ENCODE data around the gene KNSTRN. TPM values are rescaled to one million over a fixed set of nuclear protein-coding genes. Genes with fewer than 3 reads are reported as not detected.

The KNSTRN gene
- total RNA-seq, 5 donors from 2014 or later (not counting 1 experiment from before 2014, with no cell fraction given), result 3.8 to 8.0 (median 6.2) TPM

GRCh38 chr15:40420793-40421192, 38.3 kb downstream of the KNSTRN start:
- H3K4me3 Mint-ChIP-seq, result no peak overlapping the region
- Histone ChIP-seq H3K4me3 (ENCODE audit: control insufficient read depth in 1 of 2, extremely low read depth in 1 of 2, low read length in 1 of 2) (no peak overlapping the region), H3K27ac (ENCODE audit: low read length) (no peak overlapping the region), H3K36me3 (ENCODE audit: control insufficient read depth in 2 of 2, extremely low read depth in 1 of 2, insufficient read depth in 1 of 2, low read length in 1 of 2) (peaks cover 10 to 14% of the 10 kb centered on the region in 2 donors), H3K9me3 (no peaks in the 10 kb centered on the region), H3K27me3 (replicated peaks in 1 of 2; ENCODE audit: control insufficient read depth in 2 of 2, extremely low read depth in 1 of 2, insufficient read depth in 2 of 2, low read length in 1 of 2) (peaks cover 0 to 2% of the 10 kb centered on the region in 2 experiments), H3K4me1 (ENCODE audit: control insufficient read depth in 1 of 2, extremely low read depth in 1 of 2, insufficient read depth in 2 of 2, low read length in 2 of 2) (peaks cover 0 to 7% of the 10 kb centered on the region in 2 experiments)
- ChIA-PET POLR2A (no interaction called here), CTCF (interaction anchor here (0.8 to 2.5 kb wide), 4 partner anchors 77 to 203 kb away, joined by 3 to 7 read pairs (median 4); partner anchors contain the start of gene PLCB2 (in 1 of the 2))
- no peak for DNase-seq
- H3K36me3 Mint-ChIP-seq, result peaks cover 12% of the 10 kb centered on the region
- no peak for ATAC-seq (replicated peaks in 1 of 4)
- no peaks in the 10 kb centered on the region for H3K9me3 Mint-ChIP-seq
- no peak overlapping the region for H3K27ac Mint-ChIP-seq
- no peaks in the 10 kb centered on the region for H3K27me3 Mint-ChIP-seq
- peaks cover 0 to 5% (median 5%) of the 10 kb centered on the region in 3 donors for H3K4me1 Mint-ChIP-seq
- WGBS (ENCODE audit: insufficient coverage), result 83% methylated on average over 2 of the region's 3 CpGs

GRCh38 chr15:40421246-40422157, 39.0 kb downstream of the KNSTRN start:
- Histone ChIP-seq H3K9me3 (no peaks in the 10 kb centered on the region), H3K4me3 (ENCODE audit: control insufficient read depth in 1 of 2, extremely low read depth in 1 of 2, low read length in 1 of 2) (no peak overlapping the region), H3K36me3 (ENCODE audit: control insufficient read depth in 2 of 2, extremely low read depth in 1 of 2, insufficient read depth in 1 of 2, low read length in 1 of 2) (peaks cover 9 to 10% of the 10 kb centered on the region in 2 donors), H3K27me3 (replicated peaks in 1 of 2; ENCODE audit: control insufficient read depth in 2 of 2, extremely low read depth in 1 of 2, insufficient read depth in 2 of 2, low read length in 1 of 2) (peaks cover 0 to 3% of the 10 kb centered on the region in 2 experiments), H3K27ac (ENCODE audit: low read length) (no peak overlapping the region), H3K4me1 (ENCODE audit: control insufficient read depth in 1 of 2, extremely low read depth in 1 of 2, insufficient read depth in 2 of 2, low read length in 2 of 2) (peaks cover 0 to 7% of the 10 kb centered on the region in 2 experiments)
- H3K36me3 Mint-ChIP-seq, result peaks cover 11% of the 10 kb centered on the region
- ChIA-PET CTCF (interaction anchor here (0.6 to 2.7 kb wide), 11 partner anchors 9 to 204 kb away, joined by 3 to 14 read pairs (median 4); partner anchors contain the start of gene KNSTRN (in 1 of the 2)), POLR2A (no interaction called here)
- H3K4me3 Mint-ChIP-seq, result no peak overlapping the region
- no peak overlapping the region for H3K27ac Mint-ChIP-seq
- DNase-seq (peak; percentile 41 to 85 (median 75)), ATAC-seq (replicated peaks in 1 of 4) (peak; percentile 89 to 98 (median 96))
- 31% methylated on average over 20 of the region's 31 CpGs for WGBS (ENCODE audit: insufficient coverage)
- no peaks in the 10 kb centered on the region for H3K27me3 Mint-ChIP-seq
- peaks cover 0 to 5% (median 5%) of the 10 kb centered on the region in 3 donors for H3K4me1 Mint-ChIP-seq
- no peaks in the 10 kb centered on the region for H3K9me3 Mint-ChIP-seq

GRCh38 chr15:40424483-40425115, 42.1 kb downstream of the KNSTRN start:
- H3K27me3 ChIP-seq (replicated peaks in 1 of 2; ENCODE audit: control insufficient read depth in 2 of 2, extremely low read depth in 1 of 2, insufficient read depth in 2 of 2, low read length in 1 of 2), result peaks cover 0 to 4% of the 10 kb centered on the region in 2 experiments
- Mint-ChIP-seq H3K27ac (no peak overlapping the region), H3K4me1 (peaks cover 0 to 5% (median 5%) of the 10 kb centered on the region in 3 donors), H3K4me3 (no peak overlapping the region), H3K36me3 (peaks cover 12% of the 10 kb centered on the region), H3K9me3 (no peaks in the 10 kb centered on the region), H3K27me3 (no peaks in the 10 kb centered on the region)
- no peak overlapping the region for H3K4me3 ChIP-seq (ENCODE audit: control insufficient read depth in 1 of 2, extremely low read depth in 1 of 2, low read length in 1 of 2)
- 80% methylated on average over 1 of the region's 6 CpGs for WGBS (ENCODE audit: insufficient coverage)
- no peak overlapping the region for H3K27ac ChIP-seq (ENCODE audit: low read length)
- CTCF ChIA-PET, result interaction anchor here in 1 of 2 donors (0.9 to 1.2 kb wide), 3 partner anchors 27 to 83 kb away, joined by 3 to 5 read pairs (median 3); no protein-coding TSS in a partner anchor
- DNase-seq (no peak), ATAC-seq (replicated peaks in 1 of 4) (no peak)
- no peaks in the 10 kb centered on the region for H3K9me3 ChIP-seq
- POLR2A ChIA-PET, result no interaction called here
- peaks cover 0 to 7% of the 10 kb centered on the region in 2 experiments for H3K4me1 ChIP-seq (ENCODE audit: control insufficient read depth in 1 of 2, extremely low read depth in 1 of 2, insufficient read depth in 2 of 2, low read length in 2 of 2)
- peaks cover 2 to 3% of the 10 kb centered on the region in 2 donors for H3K36me3 ChIP-seq (ENCODE audit: control insufficient read depth in 2 of 2, extremely low read depth in 1 of 2, insufficient read depth in 1 of 2, low read length in 1 of 2)

GRCh38 chr15:40425681-40426080, 43.2 kb downstream of the KNSTRN start:
- DNase-seq, result no peak
- peaks cover 12% of the 10 kb centered on the region for H3K36me3 Mint-ChIP-seq
- H3K27me3 Mint-ChIP-seq, result no peaks in the 10 kb centered on the region
- H3K9me3 Mint-ChIP-seq, result no peaks in the 10 kb centered on the region
- H3K4me1 ChIP-seq (ENCODE audit: control insufficient read depth in 1 of 2, extremely low read depth in 1 of 2, insufficient read depth in 2 of 2, low read length in 2 of 2), result peaks cover 0 to 7% of the 10 kb centered on the region in 2 experiments
- ATAC-seq (replicated peaks in 1 of 4), result no peak
- H3K4me3 Mint-ChIP-seq, result no peak overlapping the region
- H3K4me3 ChIP-seq (ENCODE audit: control insufficient read depth in 1 of 2, extremely low read depth in 1 of 2, low read length in 1 of 2), result no peak overlapping the region
- WGBS (ENCODE audit: insufficient coverage), result 100% methylated on average over 3 of the region's 5 CpGs
- H3K9me3 ChIP-seq, result no peaks in the 10 kb centered on the region
- H3K4me1 Mint-ChIP-seq, result peaks cover 0 to 5% (median 5%) of the 10 kb centered on the region in 3 donors
- peaks cover 0 to 4% of the 10 kb centered on the region in 2 experiments for H3K27me3 ChIP-seq (replicated peaks in 1 of 2; ENCODE audit: control insufficient read depth in 2 of 2, extremely low read depth in 1 of 2, insufficient read depth in 2 of 2, low read length in 1 of 2)
- no peak overlapping the region for H3K27ac Mint-ChIP-seq
- POLR2A ChIA-PET, result no interaction called here
- peaks cover 2 to 3% of the 10 kb centered on the region in 2 donors for H3K36me3 ChIP-seq (ENCODE audit: control insufficient read depth in 2 of 2, extremely low read depth in 1 of 2, insufficient read depth in 1 of 2, low read length in 1 of 2)
- H3K27ac ChIP-seq (ENCODE audit: low read length), result no peak overlapping the region
- CTCF ChIA-PET, result interaction anchor here in 1 of 2 donors (0.6 to 1.2 kb wide), 3 partner anchors 28 to 238 kb away, joined by 3 to 5 read pairs (median 3); no protein-coding TSS in a partner anchor

- Mint-ChIP-seq H3K4me3 (no peak overlapping the region), H3K4me1 (no peaks in the 10 kb centered on the region)
- WGBS (ENCODE audit: insufficient coverage), result 95% methylated on average over 8 of the region's 9 CpGs
These were observed 44.7 kb downstream of the KNSTRN start for GRCh38 chr15:40427188-40427587.

GRCh38 chr15:40428185-40428584, 45.7 kb downstream of the KNSTRN start:
- no peak overlapping the region for H3K27ac Mint-ChIP-seq
- ChIA-PET POLR2A (no interaction called here), CTCF (interaction anchor here in 1 of 2 donors (0.7 kb wide), 1 partner anchor 104 kb away, joined by 3 read pairs; no protein-coding TSS in a partner anchor)
- no peaks in the 10 kb centered on the region for H3K9me3 Mint-ChIP-seq
- H3K4me1 Mint-ChIP-seq, result no peaks in the 10 kb centered on the region
- H3K4me1 ChIP-seq (ENCODE audit: control insufficient read depth in 1 of 2, extremely low read depth in 1 of 2, insufficient read depth in 2 of 2, low read length in 2 of 2), result no peaks in the 10 kb centered on the region
- H3K27me3 Mint-ChIP-seq, result no peaks in the 10 kb centered on the region
- no peak overlapping the region for H3K4me3 ChIP-seq (ENCODE audit: control insufficient read depth in 1 of 2, extremely low read depth in 1 of 2, low read length in 1 of 2)
- DNase-seq (no peak), ATAC-seq (replicated peaks in 1 of 4) (no peak)
- peaks cover 12% of the 10 kb centered on the region for H3K36me3 Mint-ChIP-seq
- no peaks in the 10 kb centered on the region for H3K9me3 ChIP-seq
- peaks cover 0 to 4% of the 10 kb centered on the region in 2 experiments for H3K27me3 ChIP-seq (replicated peaks in 1 of 2; ENCODE audit: control insufficient read depth in 2 of 2, extremely low read depth in 1 of 2, insufficient read depth in 2 of 2, low read length in 1 of 2)
- WGBS (ENCODE audit: insufficient coverage), result 86% methylated on average over 2 of the region's 4 CpGs
- no peak overlapping the region for H3K27ac ChIP-seq (ENCODE audit: low read length)
- no peak overlapping the region for H3K4me3 Mint-ChIP-seq
- peaks cover 2 to 3% of the 10 kb centered on the region in 2 donors for H3K36me3 ChIP-seq (ENCODE audit: control insufficient read depth in 2 of 2, extremely low read depth in 1 of 2, insufficient read depth in 1 of 2, low read length in 1 of 2)

More at GRCh38 chr15:40427188-40427587, 44.7 kb downstream of the KNSTRN start:
- Histone ChIP-seq H3K27ac (ENCODE audit: low read length) (no peak overlapping the region), H3K4me1 (ENCODE audit: control insufficient read depth in 1 of 2, extremely low read depth in 1 of 2, insufficient read depth in 2 of 2, low read length in 2 of 2) (no peaks in the 10 kb centered on the region), H3K27me3 (replicated peaks in 1 of 2; ENCODE audit: control insufficient read depth in 2 of 2, extremely low read depth in 1 of 2, insufficient read depth in 2 of 2, low read length in 1 of 2) (peaks cover 0 to 4% of the 10 kb centered on the region in 2 experiments), H3K36me3 (ENCODE audit: control insufficient read depth in 2 of 2, extremely low read depth in 1 of 2, insufficient read depth in 1 of 2, low read length in 1 of 2) (peaks cover 2 to 3% of the 10 kb centered on the region in 2 donors), H3K9me3 (no peaks in the 10 kb centered on the region), H3K4me3 (ENCODE audit: control insufficient read depth in 1 of 2, extremely low read depth in 1 of 2, low read length in 1 of 2) (no peak overlapping the region)
- Mint-ChIP-seq H3K9me3 (no peaks in the 10 kb centered on the region), H3K27ac (no peak overlapping the region), H3K27me3 (no peaks in the 10 kb centered on the region), H3K36me3 (peaks cover 12% of the 10 kb centered on the region)
- POLR2A ChIA-PET, result no interaction called here
- ATAC-seq (replicated peaks in 1 of 4), result no peak
- no peak for DNase-seq
- CTCF ChIA-PET, result no interaction called here
